Neuronal stem cell (in vitro differentiated cells): Measurements from ENCODE around the gene CFAP73.
A peak's percentile ranks its signal among the peaks of the same experiment; 100 is the strongest.

Experiments
- DNase-seq: peaks from one replicate; pipeline ENCODE4 v3.0.0-alpha.2; 2013; ENCODE audit warnings: low spot score
- H2AFZ ChIP-seq: one replicate; pipeline ENCODE4 v1.6.1; 2013; ENCODE audit warnings: mild to moderate bottlenecking, low read length, inconsistent platforms
- H2AK5ac ChIP-seq: 2 replicates; pipeline ENCODE4 v1.6.1; 2013; ENCODE audit warnings: low read depth, mild to moderate bottlenecking, inconsistent platforms, low read length, moderate library complexity, mixed read lengths
- H2BK120ac ChIP-seq: 2 replicates; pipeline ENCODE4 v1.6.1; 2013; ENCODE audit warnings: low read depth, mild to moderate bottlenecking, inconsistent platforms, low read length, moderate library complexity, mixed read lengths
- H2BK12ac ChIP-seq: one replicate; pipeline ENCODE4 v1.6.1; 2013; ENCODE audit warnings: low read length, inconsistent platforms
- H2BK15ac ChIP-seq: 2 replicates; pipeline ENCODE4 v1.6.1; 2013; ENCODE audit warnings: mild to moderate bottlenecking, low read length, inconsistent platforms, mixed read lengths
- H2BK5ac ChIP-seq: one replicate; pipeline ENCODE4 v1.6.1; 2013; ENCODE audit warnings: inconsistent platforms, mild to moderate bottlenecking, low read length, moderate library complexity
- H3K14ac ChIP-seq: one replicate; pipeline ENCODE4 v1.6.1; 2013; ENCODE audit warnings: low read length, inconsistent platforms
- H3K18ac ChIP-seq: 2 replicates; pipeline ENCODE4 v1.6.1; 2013; ENCODE audit warnings: low read length, inconsistent platforms
- H3K23ac ChIP-seq: 2 replicates; pipeline ENCODE4 v1.6.1; 2013; ENCODE audit warnings: low read depth, mild to moderate bottlenecking, mixed read lengths, low read length, inconsistent platforms; ENCODE audit not compliant: poor library complexity
- H3K27ac ChIP-seq: replicated peaks from 3 replicates; pipeline ENCODE4 v1.5.1; 2013; ENCODE audit warnings: low read length, inconsistent platforms
- H3K27me3 ChIP-seq, 3 experiments: 2 replicates each; pipeline ENCODE4 v1.6.1; 2013; ENCODE audit warnings: low read length in 3 of 3, mild to moderate bottlenecking in 2 of 3, inconsistent platforms in 1 of 3, low read depth in 1 of 3, mixed read lengths in 1 of 3, moderate library complexity in 1 of 3; ENCODE audit not compliant: control insufficient read depth in 3 of 3, insufficient read depth in 3 of 3
- H3K36me3 ChIP-seq, 2 donors: replicated peaks in 1 of 2; 2 replicates each; pipeline ENCODE4 v1.6.1; 2013; ENCODE audit warnings: low read length in 2 of 2; ENCODE audit not compliant: control insufficient read depth in 2 of 2, insufficient read depth in 2 of 2
- H3K4ac ChIP-seq: 2 replicates; pipeline ENCODE4 v1.6.1; 2013; ENCODE audit warnings: inconsistent platforms, mild to moderate bottlenecking, low read length, moderate library complexity
- H3K4me1 ChIP-seq, 2 donors: 1 replicate in 1 of 2; 2 replicates in 1 of 2; pipeline ENCODE4 v1.6.1; 2013; ENCODE audit warnings: low read length in 2 of 2, low read depth in 1 of 2; ENCODE audit not compliant: control insufficient read depth in 2 of 2, insufficient read depth in 1 of 2
- H3K4me2 ChIP-seq: one replicate; pipeline ENCODE4 v1.6.1; 2013; ENCODE audit warnings: mild to moderate bottlenecking, low read length, inconsistent platforms; ENCODE audit not compliant: insufficient read depth, poor library complexity, severe bottlenecking
- H3K4me3 ChIP-seq, 2 donors: 2 replicates each; pipeline ENCODE4 v1.5.1; 2013; ENCODE audit warnings: low read length in 2 of 2, mild to moderate bottlenecking in 2 of 2, inconsistent platforms in 1 of 2, moderate library complexity in 1 of 2
- H3K79me1 ChIP-seq: one replicate; pipeline ENCODE4 v1.6.1; 2013; ENCODE audit warnings: low read depth, mild to moderate bottlenecking, inconsistent platforms, low read length, moderate library complexity
- H3K9ac ChIP-seq: one replicate; pipeline ENCODE4 v1.6.1; 2013; ENCODE audit warnings: mild to moderate bottlenecking, low read depth, low read length, inconsistent platforms; ENCODE audit not compliant: poor library complexity
- H3K9me3 ChIP-seq, 2 donors: replicated peaks in 1 of 2; 2 replicates each; pipeline versions ENCODE3 to v1.6.1; 2013; ENCODE audit warnings: low read length in 2 of 2, mild to moderate bottlenecking in 2 of 2, inconsistent platforms in 1 of 2, low read depth in 1 of 2, mixed read lengths in 1 of 2, moderate library complexity in 1 of 2; ENCODE audit not compliant: control insufficient read depth in 2 of 2, insufficient read depth in 1 of 2
- H4K8ac ChIP-seq: one replicate; pipeline ENCODE4 v1.6.1; 2013; ENCODE audit warnings: low read depth, mild to moderate bottlenecking, inconsistent platforms, low read length, moderate library complexity
- H4K91ac ChIP-seq: one replicate; pipeline ENCODE4 v1.6.1; 2013; ENCODE audit warnings: low read length, low read depth, mild to moderate bottlenecking, inconsistent platforms; ENCODE audit not compliant: poor library complexity
- WGBS, 2 donors: extraction: QIAGEN DNeasy Blood & Tissue Kit; methylation state at CpG; one replicate each; pipeline ENCODE4 v1.1.7; 2013; ENCODE audit warnings: missing lambda C conversion rate in 2 of 2, mixed read lengths in 1 of 2; ENCODE audit not compliant: insufficient read length in 2 of 2, insufficient replicate concordance in 1 of 2; ENCODE audit errors: extremely low coverage in 2 of 2; 5-methylcytosine and 5-hydroxymethylcytosine counted together

Gene CFAP73

GRCh38 chr12:113103756-113104450 lies 45.6 kb upstream of the CFAP73 start:
- H3K27ac ChIP-seq, result no peak overlapping the region
- H3K9ac ChIP-seq, result peak overlapping the region; percentile 7
- peaks cover 0 to 3% of the 10 kb centered on the region in 2 donors for H3K4me1 ChIP-seq
- H2BK15ac ChIP-seq, result peak overlapping the region; percentile 12
- H3K79me1 ChIP-seq, result no peaks in the 10 kb centered on the region
- peak overlapping the region; percentile 58 for H3K4me2 ChIP-seq
- peak overlapping the region; percentile 44 for H4K91ac ChIP-seq
- H2AFZ ChIP-seq, result no peak overlapping the region
- no peak overlapping the region for H3K14ac ChIP-seq
- H3K36me3 ChIP-seq, result no peaks in the 10 kb centered on the region
- H3K9me3 ChIP-seq, result no peaks in the 10 kb centered on the region
- no peak overlapping the region for H2BK5ac ChIP-seq
- H2BK12ac ChIP-seq, result no peak overlapping the region
- WGBS, 2 donors, result no CpG with 5 or more reads among the region's 43 CpGs
- peaks cover 0 to 23% (median 0%) of the 10 kb centered on the region in 3 experiments for H3K27me3 ChIP-seq
- H3K4ac ChIP-seq, result no peak overlapping the region
- no peak overlapping the region for H2AK5ac ChIP-seq
- H3K4me3 ChIP-seq, result peak overlapping the region in 1 of 2 donors; percentile 73
- H4K8ac ChIP-seq, result no peak overlapping the region
- no peak overlapping the region for H2BK120ac ChIP-seq
- H3K18ac ChIP-seq, result peak overlapping the region; percentile 87
- DNase-seq, result no peak
- H3K23ac ChIP-seq, result peak overlapping the region; percentile 87

- peaks cover 0 to 23% (median 0%) of the 10 kb centered on the region in 3 experiments for H3K27me3 ChIP-seq
- no peak overlapping the region for H2BK12ac ChIP-seq
- H3K4me2 ChIP-seq, result no peak overlapping the region
- H2BK120ac ChIP-seq, result no peak overlapping the region
- no peak overlapping the region for H3K14ac ChIP-seq
- H3K4ac ChIP-seq, result no peak overlapping the region
- peaks cover 0 to 3% of the 10 kb centered on the region in 2 donors for H3K4me1 ChIP-seq
- no peak overlapping the region for H2AFZ ChIP-seq
- no peak overlapping the region for H4K8ac ChIP-seq
- H3K23ac ChIP-seq, result no peak overlapping the region
- H2BK15ac ChIP-seq, result no peak overlapping the region
- H3K79me1 ChIP-seq, result no peaks in the 10 kb centered on the region
- DNase-seq, result no peak
- H2AK5ac ChIP-seq, result no peak overlapping the region
- no peak overlapping the region for H3K18ac ChIP-seq
- WGBS, 2 donors, result no CpG with 5 or more reads among the region's 13 CpGs
- no peak overlapping the region for H2BK5ac ChIP-seq
- no peak overlapping the region for H3K4me3 ChIP-seq
- H4K91ac ChIP-seq, result no peak overlapping the region
- H3K27ac ChIP-seq, result no peak overlapping the region
- H3K9ac ChIP-seq, result no peak overlapping the region
- no peaks in the 10 kb centered on the region for H3K36me3 ChIP-seq
- H3K9me3 ChIP-seq, result no peaks in the 10 kb centered on the region
These were observed 44.5 kb upstream of the CFAP73 start for GRCh38 chr12:113104953-113105510.

- H3K27ac ChIP-seq, result no peak overlapping the region
- H3K79me1 ChIP-seq, result no peaks in the 10 kb centered on the region
- no peak overlapping the region for H2BK15ac ChIP-seq
- no peak overlapping the region for H3K14ac ChIP-seq
- no peak overlapping the region for H3K4me2 ChIP-seq
- no peak overlapping the region for H3K9ac ChIP-seq
- H3K36me3 ChIP-seq, result no peaks in the 10 kb centered on the region
- H3K9me3 ChIP-seq, result no peaks in the 10 kb centered on the region
- peak overlapping the region; percentile 55 for H3K18ac ChIP-seq
- no peak for DNase-seq
- no peak overlapping the region for H4K8ac ChIP-seq
- H3K27me3 ChIP-seq, result peaks cover 0 to 23% (median 0%) of the 10 kb centered on the region in 3 experiments
- H2BK12ac ChIP-seq, result no peak overlapping the region
- peak overlapping the region; percentile 9 for H3K23ac ChIP-seq
- H2AK5ac ChIP-seq, result no peak overlapping the region
- H2BK120ac ChIP-seq, result peak overlapping the region; percentile 47
- no peak overlapping the region for H3K4ac ChIP-seq
- H4K91ac ChIP-seq, result no peak overlapping the region
- H2AFZ ChIP-seq, result no peak overlapping the region
- peaks cover 0 to 3% of the 10 kb centered on the region in 2 donors for H3K4me1 ChIP-seq
- no CpG with 5 or more reads among the region's 15 CpGs for WGBS, 2 donors
- no peak overlapping the region for H3K4me3 ChIP-seq
- H2BK5ac ChIP-seq, result peak overlapping the region; percentile 79
These were observed 43.8 kb upstream of the CFAP73 start for GRCh38 chr12:113105606-113106271.

GRCh38 chr12:113106361-113106760 lies 43.2 kb upstream of the CFAP73 start:
- Histone ChIP-seq H3K9ac (no peak overlapping the region), H4K8ac (no peak overlapping the region), H4K91ac (no peak overlapping the region), H2BK15ac (no peak overlapping the region), H3K14ac (no peak overlapping the region), H2AFZ (no peak overlapping the region), H2BK120ac (no peak overlapping the region), H3K79me1 (no peaks in the 10 kb centered on the region), H3K18ac (no peak overlapping the region), H2BK12ac (no peak overlapping the region), H3K23ac (no peak overlapping the region), H3K4ac (no peak overlapping the region), H2BK5ac (no peak overlapping the region), H3K27me3 (peaks cover 0 to 23% (median 0%) of the 10 kb centered on the region in 3 experiments), H3K27ac (no peak overlapping the region), H3K4me1 (peaks cover 0 to 3% of the 10 kb centered on the region in 2 donors), H3K36me3 (no peaks in the 10 kb centered on the region), H2AK5ac (no peak overlapping the region), H3K4me2 (no peak overlapping the region), H3K4me3 (no peak overlapping the region), H3K9me3 (no peaks in the 10 kb centered on the region)
- no peak for DNase-seq
- WGBS, 2 donors, result no CpG with 5 or more reads among the region's 1 CpG
